GM20431 (cell line): ENCODE results near the gene TOPAZ1.

Experiments used
- in situ Hi-C: fragments of 300-500 bp; cut with MseI, MboI; formaldehyde crosslinking; loops from one replicate; pipeline ENCODE4 v1.15.0; 2020; ENCODE audit warnings: low sequenced_read_pairs; ENCODE audit not compliant: unreplicated experiment

TOPAZ1 gene

DNA sequence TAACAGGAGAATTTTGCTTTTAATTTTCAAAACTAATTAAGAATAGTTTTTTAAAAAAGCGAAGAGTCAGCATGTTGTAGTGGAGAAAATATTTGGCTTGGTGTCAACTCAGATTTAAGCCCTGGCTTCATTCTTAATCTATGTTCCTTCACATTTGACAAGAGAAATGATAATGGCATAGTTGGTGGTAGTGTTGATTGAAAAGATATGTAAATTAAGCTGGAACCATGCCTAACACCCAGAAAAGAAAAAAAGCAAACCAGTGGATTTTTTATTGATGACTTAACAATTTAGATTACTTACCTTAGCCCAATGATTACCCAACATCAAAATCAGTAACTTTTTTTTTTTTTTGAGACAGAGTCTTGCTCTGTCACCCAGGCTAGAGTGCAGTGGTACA, 124.3 kb downstream of the TOPAZ1 start:
- in situ Hi-C loops, result no loop called here

DNA sequence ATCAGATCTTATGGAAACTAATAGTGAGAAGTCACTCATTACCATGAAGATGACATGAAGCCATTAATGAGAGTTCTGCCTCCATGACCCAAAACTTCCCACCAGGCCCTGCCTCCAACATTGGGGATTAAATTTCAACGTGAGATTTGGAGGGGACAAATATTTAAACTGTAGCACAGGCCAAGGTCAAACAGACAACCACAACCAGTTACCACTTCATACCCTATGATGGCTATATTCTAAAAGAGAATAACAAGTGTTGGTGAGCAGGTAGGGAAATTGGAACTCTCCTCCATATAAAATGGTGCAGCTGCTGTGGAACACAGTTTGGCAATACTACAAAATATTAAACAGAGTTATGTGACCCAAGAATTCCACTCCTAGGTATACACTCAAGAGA, 133.8 kb downstream of the TOPAZ1 start:
- in situ Hi-C loops, result no loop called here
